ENCODE results near the gene GALK1. TPM values are rescaled to one million over a fixed set of nuclear protein-coding genes. Genes with fewer than 3 reads are reported as not detected.

GALK1 gene
- total and polyA plus RNA-seq, 2 of the 13 experiments (the other 11 are each of a cell fraction or from before 2014, with no cell fraction given), result 59.9 to 93.6 TPM

DNA sequence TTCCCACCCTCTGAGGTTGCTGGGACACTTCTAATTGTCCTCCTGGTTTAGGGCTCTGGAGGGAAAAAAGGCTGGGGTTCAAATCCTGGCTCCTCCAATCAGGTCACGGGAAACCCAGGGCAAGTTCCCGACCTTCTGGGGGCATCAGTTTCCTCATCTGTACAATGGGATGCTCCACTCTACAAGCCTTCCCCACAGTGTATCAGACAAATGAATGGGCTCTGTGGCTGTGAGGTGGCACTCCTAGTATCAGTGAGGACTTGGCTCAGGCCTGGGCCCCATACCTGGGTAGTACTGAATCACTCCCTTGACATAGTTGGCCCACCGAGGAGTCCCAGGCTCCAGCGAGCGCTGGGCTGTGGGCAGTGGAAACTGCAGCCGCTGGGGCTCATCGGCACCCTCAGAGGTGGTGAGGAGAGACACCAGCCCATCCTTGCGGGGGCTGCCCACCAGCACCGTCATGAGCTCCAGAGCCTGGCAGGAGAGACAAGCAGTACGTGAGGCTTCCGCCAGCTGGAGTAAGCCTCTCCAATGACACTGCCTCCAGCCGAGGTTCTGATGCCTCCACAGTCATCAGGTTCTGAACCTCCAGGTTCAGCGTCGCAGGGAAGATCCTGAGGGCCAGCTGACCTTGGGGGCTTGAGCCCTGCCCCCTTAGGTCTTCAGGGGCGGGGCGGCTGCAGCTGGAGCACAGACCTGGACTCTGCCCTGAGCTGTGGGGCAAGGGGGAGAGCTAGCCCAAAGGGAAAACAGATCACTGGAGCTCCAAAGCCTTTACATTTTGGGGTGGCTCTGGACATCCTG, 1.2 kb downstream of the GALK1 start (continued):
- TF ChIP-seq, protein P1, sequence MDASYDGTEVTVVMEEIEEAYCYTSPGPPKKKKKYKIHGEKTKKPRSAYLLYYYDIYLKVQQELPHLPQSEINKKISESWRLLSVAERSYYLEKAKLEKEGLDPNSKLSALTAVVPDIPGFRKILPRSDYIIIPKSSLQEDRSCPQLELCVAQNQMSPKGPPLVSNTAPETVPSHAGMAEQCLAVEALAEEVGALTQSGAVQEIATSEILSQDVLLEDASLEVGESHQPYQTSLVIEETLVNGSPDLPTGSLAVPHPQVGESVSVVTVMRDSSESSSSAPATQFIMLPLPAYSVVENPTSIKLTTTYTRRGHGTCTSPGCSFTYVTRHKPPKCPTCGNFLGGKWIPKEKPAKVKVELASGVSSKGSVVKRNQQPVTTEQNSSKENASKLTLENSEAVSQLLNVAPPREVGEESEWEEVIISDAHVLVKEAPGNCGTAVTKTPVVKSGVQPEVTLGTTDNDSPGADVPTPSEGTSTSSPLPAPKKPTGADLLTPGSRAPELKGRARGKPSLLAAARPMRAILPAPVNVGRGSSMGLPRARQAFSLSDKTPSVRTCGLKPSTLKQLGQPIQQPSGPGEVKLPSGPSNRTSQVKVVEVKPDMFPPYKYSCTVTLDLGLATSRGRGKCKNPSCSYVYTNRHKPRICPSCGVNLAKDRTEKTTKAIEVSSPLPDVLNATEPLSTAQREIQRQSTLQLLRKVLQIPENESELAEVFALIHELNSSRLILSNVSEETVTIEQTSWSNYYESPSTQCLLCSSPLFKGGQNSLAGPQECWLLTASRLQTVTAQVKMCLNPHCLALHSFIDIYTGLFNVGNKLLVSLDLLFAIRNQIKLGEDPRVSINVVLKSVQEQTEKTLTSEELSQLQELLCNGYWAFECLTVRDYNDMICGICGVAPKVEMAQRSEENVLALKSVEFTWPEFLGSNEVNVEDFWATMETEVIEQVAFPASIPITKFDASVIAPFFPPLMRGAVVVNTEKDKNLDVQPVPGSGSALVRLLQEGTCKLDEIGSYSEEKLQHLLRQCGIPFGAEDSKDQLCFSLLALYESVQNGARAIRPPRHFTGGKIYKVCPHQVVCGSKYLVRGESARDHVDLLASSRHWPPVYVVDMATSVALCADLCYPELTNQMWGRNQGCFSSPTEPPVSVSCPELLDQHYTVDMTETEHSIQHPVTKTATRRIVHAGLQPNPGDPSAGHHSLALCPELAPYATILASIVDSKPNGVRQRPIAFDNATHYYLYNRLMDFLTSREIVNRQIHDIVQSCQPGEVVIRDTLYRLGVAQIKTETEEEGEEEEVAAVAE (CRISPR knock-in tag; IDR thresholded peaks at IDR 0.05; ENCODE audit: borderline replicate concordance), result peak; percentile 60; the same call in 1 of the 2 replicates
- TF ChIP-seq ZNF776 (CRISPR knock-in tag; IDR thresholded peaks at IDR 0.05), result no peak
- TF ChIP-seq FOSL2 (CRISPR knock-in tag; IDR thresholded peaks at IDR 0.05), result peak; percentile 26; the same call in 1 of the 2 replicates
- peak; percentile 79 for TF ChIP-seq MED1 (CRISPR knock-in tag; IDR thresholded peaks at IDR 0.05)
- TF ChIP-seq NONO (IDR thresholded peaks at IDR 0.05), result no peak
- peak; percentile 80; the same call in 1 of the 2 replicates for TF ChIP-seq NONO (CRISPR knock-in tag; conservative IDR thresholded peaks at IDR 0.05)
- no peak for TF ChIP-seq TERF1 (CRISPR knock-in tag; IDR thresholded peaks at IDR 0.05)
- no peak for TF ChIP-seq SAFB2 (CRISPR knock-in tag; IDR thresholded peaks at IDR 0.05; ENCODE audit: borderline replicate concordance, low read depth)
- 0 out of 2 replicates have a peak, but pooled peaks have one; percentile 51 for TF ChIP-seq ZNF296 (CRISPR knock-in tag; conservative IDR thresholded peaks at IDR 0.05)
- TF ChIP-seq ERF (CRISPR knock-in tag; IDR thresholded peaks at IDR 0.05), result peak; percentile 76
- TF ChIP-seq HNF1B (CRISPR knock-in tag; IDR thresholded peaks at IDR 0.05), result peak; percentile 19
- no peak for TF ChIP-seq GRHL1 (CRISPR knock-in tag; conservative IDR thresholded peaks at IDR 0.05)
- no peak for TF ChIP-seq NFIC (IDR thresholded peaks at IDR 0.05; ENCODE audit: low read length)
- 0 out of 2 replicates have a peak, but pooled peaks have one; percentile 40 for TF ChIP-seq ZC3H4 (CRISPR knock-in tag; IDR thresholded peaks at IDR 0.05; ENCODE audit: borderline replicate concordance)
- TF ChIP-seq NFYC (CRISPR knock-in tag; IDR thresholded peaks at IDR 0.05), result peak; percentile 34
- TF ChIP-seq BRCA1 (CRISPR knock-in tag; IDR thresholded peaks at IDR 0.05), result peak; percentile 49; the same call in 1 of the 2 replicates
- TF ChIP-seq HDAC6 (IDR thresholded peaks at IDR 0.05; ENCODE audit: low read depth, low read length), result no peak
- TF ChIP-seq YEATS2 (CRISPR knock-in tag; IDR thresholded peaks at IDR 0.05; ENCODE audit: borderline replicate concordance), result peak; percentile 26; the same call in 1 of the 2 replicates
- peak; percentile 46; the same call in 1 of the 2 replicates for TF ChIP-seq ZSCAN9 (CRISPR knock-in tag; IDR thresholded peaks at IDR 0.05; ENCODE audit: borderline replicate concordance)
- peak; percentile 86; the same call in 1 of the 2 replicates for TF ChIP-seq KDM3A (CRISPR knock-in tag; IDR thresholded peaks at IDR 0.05; ENCODE audit: low read depth)
- TF ChIP-seq ZNF607 (CRISPR knock-in tag; IDR thresholded peaks at IDR 0.05; ENCODE audit: borderline replicate concordance), result peak; percentile 88
- TF ChIP-seq ZNF792 (CRISPR knock-in tag; IDR thresholded peaks at IDR 0.05), result peak; percentile 75

Measured in HepG2 (cell line).